Muscle layer of colon (tissue), 2 donors: Measurements from ENCODE around the gene MAGI2.

Experiments
- H3K27ac ChIP-seq: one replicate; pipeline ENCODE4 v1.7.0; 2013; ENCODE audit warnings: low read depth, mild to moderate bottlenecking, low read length, moderate library complexity
- H3K27me3 ChIP-seq, 2 donors: one replicate each; pipeline ENCODE4 v1.7.0; 2013; ENCODE audit warnings: low read length in 2 of 2, mild to moderate bottlenecking in 2 of 2; ENCODE audit not compliant: insufficient read depth in 2 of 2, control insufficient read depth in 1 of 2
- H3K36me3 ChIP-seq: one replicate; pipeline ENCODE4 v1.7.0; 2013; ENCODE audit warnings: mild to moderate bottlenecking, low read length; ENCODE audit not compliant: insufficient read depth
- H3K4me1 ChIP-seq: one replicate; pipeline ENCODE4 v1.7.0; 2013; ENCODE audit warnings: mild to moderate bottlenecking, low read length; ENCODE audit not compliant: insufficient read depth
- H3K4me3 ChIP-seq, 2 donors: one replicate each; pipeline ENCODE4 v1.7.0; 2013; ENCODE audit warnings: low read length in 2 of 2, low read depth in 1 of 2, mild to moderate bottlenecking in 1 of 2, moderate library complexity in 1 of 2
- H3K9ac ChIP-seq: one replicate; pipeline ENCODE4 v1.7.0; 2013; ENCODE audit warnings: low read length
- H3K9me3 ChIP-seq: one replicate; pipeline ENCODE4 v1.7.0; 2013; ENCODE audit warnings: mild to moderate bottlenecking, low read length
- donor health status: abdominal sarcoma.
- donor health status: Adenocarcinoma of cecum.

The MAGI2 gene

DNA sequence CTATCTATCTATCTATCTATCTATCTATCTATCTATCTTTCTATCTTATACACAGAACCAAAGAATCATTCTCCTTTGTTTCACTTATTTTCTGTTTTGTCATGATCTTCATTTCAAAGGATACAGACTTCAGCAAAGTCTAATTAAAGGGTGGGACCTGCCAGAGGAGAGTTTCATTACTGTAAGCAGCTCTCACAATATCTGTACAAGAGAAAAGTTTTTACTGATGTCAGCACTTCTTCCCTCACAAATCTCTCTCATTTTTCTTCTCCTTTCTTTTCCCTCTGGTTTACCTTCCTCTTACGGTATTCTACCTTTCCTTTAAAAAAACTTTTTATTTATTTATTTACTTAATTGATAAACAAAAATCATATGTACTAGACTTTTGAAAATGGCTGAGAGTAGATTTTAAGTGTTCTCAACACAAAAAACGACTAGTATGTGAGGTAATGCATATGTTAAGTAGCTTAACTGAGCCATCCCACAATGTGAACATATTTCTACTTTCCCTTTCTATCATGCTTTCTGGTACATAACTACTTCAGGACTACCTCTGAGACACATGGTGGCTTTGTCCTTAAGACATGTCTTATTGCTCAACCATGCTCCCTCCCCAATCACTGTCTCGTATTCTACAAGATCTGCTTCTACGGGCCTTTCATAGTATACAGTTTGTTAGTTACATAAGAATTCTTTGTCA lies 955.6 kb downstream of the MAGI2 start:
- no peak overlapping the region for H3K4me3 ChIP-seq
- H3K27me3 ChIP-seq, result no peaks in the 10 kb centered on the region
- no peak overlapping the region for H3K9ac ChIP-seq
- no peaks in the 10 kb centered on the region for H3K36me3 ChIP-seq
- no peaks in the 10 kb centered on the region for H3K9me3 ChIP-seq
- no peak overlapping the region for H3K27ac ChIP-seq
- no peaks in the 10 kb centered on the region for H3K4me1 ChIP-seq

GRCh38 chr7:78496096-78496630 lies 957.3 kb downstream of the MAGI2 start:
- no peaks in the 10 kb centered on the region for H3K27me3 ChIP-seq
- H3K9ac ChIP-seq, result no peak overlapping the region
- H3K9me3 ChIP-seq, result no peaks in the 10 kb centered on the region
- no peaks in the 10 kb centered on the region for H3K4me1 ChIP-seq
- H3K27ac ChIP-seq, result no peak overlapping the region
- H3K36me3 ChIP-seq, result no peaks in the 10 kb centered on the region
- H3K4me3 ChIP-seq, result no peak overlapping the region

- H3K9ac ChIP-seq, result no peak overlapping the region
- no peak overlapping the region for H3K27ac ChIP-seq
Measured at GRCh38 chr7:78493401-78493800, 960.1 kb downstream of the MAGI2 start.

GRCh38 chr7:78492146-78492545 lies 961.3 kb downstream of the MAGI2 start:
- Histone ChIP-seq H3K9me3 (no peaks in the 10 kb centered on the region), H3K9ac (no peak overlapping the region), H3K36me3 (no peaks in the 10 kb centered on the region), H3K4me3 (no peak overlapping the region), H3K27ac (no peak overlapping the region), H3K4me1 (peaks cover 10% of the 10 kb centered on the region), H3K27me3 (no peaks in the 10 kb centered on the region)

More at GRCh38 chr7:78493401-78493800, 960.1 kb downstream of the MAGI2 start:
- Histone ChIP-seq H3K27me3 (no peaks in the 10 kb centered on the region), H3K9me3 (no peaks in the 10 kb centered on the region), H3K36me3 (no peaks in the 10 kb centered on the region), H3K4me3 (no peak overlapping the region), H3K4me1 (peaks cover 10% of the 10 kb centered on the region)

GRCh38 chr7:78490524-78490923 lies 962.9 kb downstream of the MAGI2 start:
- no peaks in the 10 kb centered on the region for H3K27me3 ChIP-seq
- no peak overlapping the region for H3K27ac ChIP-seq
- H3K4me3 ChIP-seq, result no peak overlapping the region
- no peaks in the 10 kb centered on the region for H3K9me3 ChIP-seq
- peaks cover 10% of the 10 kb centered on the region for H3K4me1 ChIP-seq
- no peaks in the 10 kb centered on the region for H3K36me3 ChIP-seq
- H3K9ac ChIP-seq, result no peak overlapping the region

DNA sequence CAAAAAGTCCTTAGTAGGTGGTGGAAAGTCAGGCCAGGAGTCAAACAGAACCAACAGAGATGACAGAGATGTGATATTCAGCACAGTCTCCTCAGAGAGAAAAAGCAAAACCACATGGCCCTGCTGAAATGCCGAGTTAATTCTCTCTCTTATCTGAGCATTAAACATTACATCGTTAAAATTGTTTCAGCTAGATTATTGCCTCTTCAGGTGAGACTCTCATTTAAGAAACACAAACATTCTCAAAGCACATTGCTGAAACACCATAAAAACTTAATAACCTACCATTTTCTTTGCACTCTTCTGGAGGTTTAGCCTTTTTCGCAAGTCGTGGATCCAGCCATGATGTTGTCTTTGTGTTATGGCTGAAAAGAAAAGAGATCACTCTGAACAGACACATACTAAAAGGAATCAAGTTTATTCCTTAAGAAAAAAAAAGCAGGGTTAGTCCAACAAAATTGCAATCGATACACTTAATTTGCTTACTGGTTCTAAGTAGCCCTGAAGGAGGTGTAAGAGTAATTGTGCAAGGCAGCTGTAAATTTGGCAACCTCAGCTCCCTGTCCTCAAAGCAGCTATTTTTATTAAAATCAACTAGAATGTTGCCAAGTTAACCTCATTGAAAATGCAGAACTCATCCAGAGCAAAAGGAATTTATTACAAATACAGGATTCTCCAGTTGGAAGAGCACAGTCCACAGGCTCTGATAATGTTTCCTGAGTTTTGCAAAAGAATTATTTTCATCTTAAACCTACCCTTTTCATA lies 963.8 kb downstream of the MAGI2 start:
- H3K4me3 ChIP-seq, result no peak overlapping the region
- no peaks in the 10 kb centered on the region for H3K9me3 ChIP-seq
- no peak overlapping the region for H3K9ac ChIP-seq
- H3K27me3 ChIP-seq, result no peaks in the 10 kb centered on the region
- no peaks in the 10 kb centered on the region for H3K36me3 ChIP-seq
- H3K4me1 ChIP-seq, result peaks cover 10% of the 10 kb centered on the region
- no peak overlapping the region for H3K27ac ChIP-seq

DNA sequence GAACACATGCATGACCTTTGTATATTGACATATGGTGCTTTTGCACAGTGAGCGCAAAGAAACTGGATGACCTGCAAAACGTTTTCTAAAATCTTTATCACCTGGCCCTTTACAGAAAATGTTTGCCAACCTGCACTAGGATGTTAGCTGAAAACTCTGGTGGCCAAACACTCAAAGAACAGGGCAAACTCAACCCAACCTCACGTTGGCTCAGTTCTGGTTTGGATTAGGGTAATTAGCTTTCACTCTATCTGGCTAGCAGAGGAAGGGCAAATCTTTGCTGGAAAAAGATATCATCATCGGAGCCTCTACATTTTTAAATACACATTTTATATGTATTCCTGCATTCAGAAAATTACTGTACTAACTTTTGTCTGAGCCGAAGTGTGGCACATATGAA lies 966.0 kb downstream of the MAGI2 start:
- H3K27ac ChIP-seq, result no peak overlapping the region
- no peaks in the 10 kb centered on the region for H3K27me3 ChIP-seq
- peaks cover 10% of the 10 kb centered on the region for H3K4me1 ChIP-seq
- H3K36me3 ChIP-seq, result no peaks in the 10 kb centered on the region
- H3K9me3 ChIP-seq, result no peaks in the 10 kb centered on the region
- no peak overlapping the region for H3K4me3 ChIP-seq
- no peak overlapping the region for H3K9ac ChIP-seq

GRCh38 chr7:78479348-78479747 lies 974.1 kb downstream of the MAGI2 start:
- Histone ChIP-seq H3K4me3 (no peak overlapping the region), H3K36me3 (no peaks in the 10 kb centered on the region), H3K9me3 (no peaks in the 10 kb centered on the region), H3K27ac (no peak overlapping the region), H3K9ac (no peak overlapping the region), H3K4me1 (no peaks in the 10 kb centered on the region), H3K27me3 (no peaks in the 10 kb centered on the region)

DNA sequence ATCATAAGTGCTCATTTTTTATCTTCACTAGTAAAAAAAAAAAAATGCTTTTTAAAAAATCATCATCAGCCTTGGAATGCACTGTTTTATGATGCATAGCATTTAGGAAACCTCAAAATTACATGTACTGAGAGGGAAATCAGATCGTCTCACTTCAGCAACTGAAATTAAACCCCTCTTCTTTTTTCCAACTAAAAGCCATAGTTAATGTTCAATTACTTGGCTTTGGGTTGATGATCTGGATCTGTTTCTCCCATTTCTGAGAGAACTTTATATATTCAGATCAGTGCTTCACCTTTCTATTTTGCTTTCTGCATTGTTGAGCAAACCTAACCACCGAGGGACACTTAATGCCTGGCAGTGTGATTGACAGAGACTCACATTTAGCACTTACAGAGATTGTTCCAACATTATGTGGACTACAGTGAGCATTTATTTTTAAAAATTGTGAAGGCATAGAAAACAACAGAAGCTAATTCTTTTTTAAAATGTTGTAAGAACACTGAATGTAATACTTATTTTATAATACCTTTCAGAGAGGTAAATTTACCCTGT lies 976.5 kb downstream of the MAGI2 start:
- Histone ChIP-seq H3K4me1 (no peaks in the 10 kb centered on the region), H3K9ac (no peak overlapping the region)

DNA sequence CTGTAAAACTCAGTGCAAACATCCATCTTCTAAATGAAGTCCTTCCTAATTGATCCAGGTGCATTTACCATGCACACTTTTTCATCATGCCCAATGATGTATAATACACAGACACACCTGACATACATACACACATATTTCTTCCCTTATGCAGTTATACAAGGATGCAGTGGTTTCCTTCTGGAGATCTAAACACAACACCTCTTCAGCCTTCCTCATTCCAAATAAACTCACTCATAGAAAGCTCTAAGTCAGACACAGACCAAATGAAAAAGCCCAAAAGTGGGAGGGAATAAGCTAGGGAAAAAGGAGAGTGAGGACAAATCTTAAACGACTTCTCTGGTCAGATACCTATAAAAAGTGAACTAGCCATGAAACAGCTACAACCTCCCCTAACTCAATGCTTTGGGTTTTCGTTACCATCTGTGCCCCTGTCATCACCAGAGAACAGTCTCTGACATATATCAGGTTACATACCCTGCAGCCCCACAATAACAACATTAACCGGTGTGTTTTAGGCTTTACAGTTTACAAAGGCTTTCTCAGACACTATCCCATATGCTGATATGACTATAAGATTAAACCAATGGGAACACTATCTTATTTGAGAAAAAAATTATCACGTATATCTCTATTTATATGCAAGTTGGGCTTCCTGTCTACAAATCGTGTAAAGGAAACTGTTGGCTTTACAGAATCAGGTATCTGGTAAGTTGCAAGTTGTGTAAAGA lies 979.7 kb downstream of the MAGI2 start:
- Histone ChIP-seq H3K4me3 (no peak overlapping the region), H3K27me3 (no peaks in the 10 kb centered on the region), H3K4me1 (no peaks in the 10 kb centered on the region), H3K27ac (no peak overlapping the region), H3K9ac (no peak overlapping the region), H3K9me3 (no peaks in the 10 kb centered on the region), H3K36me3 (no peaks in the 10 kb centered on the region)

More for the DNA sequence above, 976.5 kb downstream of the MAGI2 start:
- Histone ChIP-seq H3K27me3 (no peaks in the 10 kb centered on the region), H3K9me3 (no peaks in the 10 kb centered on the region), H3K4me3 (no peak overlapping the region), H3K36me3 (no peaks in the 10 kb centered on the region), H3K27ac (no peak overlapping the region)

- no peak overlapping the region for H3K4me3 ChIP-seq
- no peaks in the 10 kb centered on the region for H3K27me3 ChIP-seq
- no peaks in the 10 kb centered on the region for H3K4me1 ChIP-seq
- H3K9me3 ChIP-seq, result no peaks in the 10 kb centered on the region
- H3K36me3 ChIP-seq, result no peaks in the 10 kb centered on the region
- no peak overlapping the region for H3K27ac ChIP-seq
- no peak overlapping the region for H3K9ac ChIP-seq
Measured at GRCh38 chr7:78473021-78473420, 980.4 kb downstream of the MAGI2 start.
